Spleen (tissue), 11 donors: Measurements from ENCODE around the gene AGFG2. TPM values are rescaled to one million over a fixed set of nuclear protein-coding genes. Genes with fewer than 3 reads are reported as not detected.
A peak's percentile ranks its signal among the peaks of the same experiment; 100 is the strongest.

Source experiments
- DNase-seq: peaks from one replicate; pipeline ENCODE4 v3.0.0-alpha.2; 2020
- H3K27ac ChIP-seq, 8 donors: fragments of 200-600 bp; sonication (generic) in 7 of 8; 1 replicate in 4 of 8; 2 replicates in 4 of 8; pipeline versions ENCODE4 v1.5.0 to v1.8.0; 2016 to 2021; ENCODE audit warnings: inconsistent platforms in 4 of 8, mild to moderate bottlenecking in 4 of 8, moderate library complexity in 1 of 8
- H3K27me3 ChIP-seq, 7 donors: fragments of 200-600 bp; sonication (generic) in 6 of 7; replicated peaks in 1 of 7; 1 replicate in 4 of 7; 2 replicates in 3 of 7; pipeline versions ENCODE4 v1.5.0 to v1.8.0; 2016 to 2021; ENCODE audit warnings: inconsistent platforms in 3 of 7, mild to moderate bottlenecking in 1 of 7
- H3K36me3 ChIP-seq, 6 donors: fragments of 200-600 bp; sonication (generic) in 5 of 6; 1 replicate in 4 of 6; 2 replicates in 2 of 6; pipeline versions ENCODE4 v1.5.0 to v1.8.0; 2016 to 2021; ENCODE audit warnings: inconsistent platforms in 2 of 6
- H3K4me1 ChIP-seq, 6 donors: fragments of 200-600 bp; sonication (generic) in 5 of 6; 1 replicate in 3 of 6; 2 replicates in 3 of 6; pipeline versions ENCODE4 v1.5.0 to v1.8.0; 2016 to 2021; ENCODE audit warnings: inconsistent platforms in 3 of 6
- H3K4me3 ChIP-seq, 8 donors: fragments of 200-600 bp; sonication (generic) in 7 of 8; 1 replicate in 4 of 8; 2 replicates in 4 of 8; pipeline versions ENCODE4 v1.5.0 to v1.8.0; 2016 to 2021; ENCODE audit warnings: inconsistent platforms in 4 of 8, mild to moderate bottlenecking in 4 of 8, moderate library complexity in 2 of 8
- H3K9me3 ChIP-seq, 8 donors: fragments of 200-600 bp; sonication (generic) in 7 of 8; 1 replicate in 4 of 8; 2 replicates in 4 of 8; pipeline versions ENCODE4 v1.5.0 to v1.8.0; 2016 to 2021; ENCODE audit warnings: inconsistent platforms in 4 of 8
- POLR2A ChIP-seq, 3 donors: fragments of 450-650 bp; IDR thresholded peaks; one replicate each; pipeline ENCODE4 v1.5.1; 2017; ENCODE audit warnings: antibody characterized with exemption in 3 of 3, mild to moderate bottlenecking in 1 of 3
- POLR2AphosphoS5 ChIP-seq, 3 donors: sonication (generic); formaldehyde crosslinking; IDR thresholded peaks; one replicate each; pipeline ENCODE4 v1.5.1; 2017; ENCODE audit warnings: antibody characterized with exemption in 3 of 3
- WGBS, 5 donors: extraction: QIAGEN DNeasy Blood & Tissue Kit in 3 of 5; methylation state at CpG; one replicate each; pipeline versions ENCODE4 v1.1.5 to v1.1.7; 2013 to 2018; 5-methylcytosine and 5-hydroxymethylcytosine counted together
- intact Hi-C: fragments of 100-400 bp; cut with DNase I; formaldehyde crosslinking; loops from one replicate; pipeline ENCODE4 v1.15.0; 2023; ENCODE audit warnings: low total_unique reads
- polyA plus RNA-seq, 3 donors: library from polyadenylated mRNA; stranded (reverse); fragments of 200-250 nt; gene quantifications; one replicate each; pipeline ENCODE4 v1.2.1, GENCODE V29; 2013
- total RNA-seq, 7 donors: library from RNA; depleted of rRNA in 3 of 7; stranded (reverse); fragments of >200 nt in 3 of 7; fragmentation: NEBNext Ultra II Directional in 4 of 7; extraction: Animal tissue kit (Norgen Biotek cat#: 25700) in 4 of 7; gene quantifications; one replicate each; pipeline versions ENCODE4 v1.1.0 to v1.2.1, GENCODE V29; 2016 to 2021
- TF ChIP-seq, protein P1 (sequence below), 11 experiments: fragments of 200-600 bp in 7 of 11; fragments of 450-650 bp in 4 of 11; sonication (generic) in 4 of 11; IDR thresholded peaks in 8 of 11; conservative IDR thresholded peaks in 3 of 11; 1 replicate in 7 of 11; 2 replicates in 4 of 11; pipeline versions ENCODE4 v1.4.0 to v1.8.0; 2016 to 2021; ENCODE audit warnings: antibody characterized with exemption in 11 of 11, inconsistent platforms in 4 of 11, mild to moderate bottlenecking in 1 of 11
- donor health status: healthy with polysubstance abuse.
- donor health status: DM: no; HTN: no; CAD: no; lungs with moderate emphysema.
- donor health status: DM: no; HTN: no; CAD: no.
- donor health status: Bipolar disorder and iron deficiency.
- donor health status: healthy.
- donor health status: DM: no; HTN: no; CAD: no.
- donor health status: DM: yes; HTN: yes; CAD: no.

The AGFG2 gene
- total and polyA plus RNA-seq, 10 donors, result 14.2 to 110 (median 51.4) TPM

DNA sequence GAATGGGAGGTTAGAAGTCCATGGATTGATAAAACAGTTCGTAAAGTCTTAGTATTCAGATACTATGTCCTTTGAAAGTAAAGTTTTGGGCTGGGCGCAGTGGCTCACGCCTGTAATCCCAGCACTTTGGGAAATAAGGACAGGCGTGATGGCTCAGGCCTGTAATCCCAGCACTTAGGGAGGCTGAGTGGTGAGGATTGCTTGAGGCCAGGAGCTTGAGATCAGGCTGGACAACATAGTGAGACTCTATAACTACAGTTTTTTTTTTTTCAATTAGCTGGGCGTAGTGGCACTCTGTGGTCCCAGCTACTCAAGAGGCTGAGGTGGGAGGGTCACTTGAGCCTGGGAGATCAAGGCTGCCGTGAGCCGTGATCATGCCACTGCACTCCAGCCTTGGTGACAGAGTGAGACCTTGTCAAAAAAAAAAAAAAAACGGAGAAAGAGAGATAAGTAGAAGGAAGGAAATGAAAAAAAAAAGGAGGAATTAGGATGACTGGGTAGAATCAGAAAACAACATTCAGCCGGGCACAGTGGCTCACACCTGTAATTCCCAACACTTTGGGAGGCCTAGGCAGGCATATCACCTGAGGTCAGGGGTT is 25.7 kb upstream of the AGFG2 start:
- Histone ChIP-seq H3K36me3 (no peaks in the 10 kb centered on the region), H3K4me1 (peaks cover 0 to 25% (median 21%) of the 10 kb centered on the region in 6 donors), H3K27me3 (no peaks in the 10 kb centered on the region), H3K9me3 (no peaks in the 10 kb centered on the region), H3K4me3 (no peak overlapping the region), H3K27ac (no peak overlapping the region)
- TF ChIP-seq, protein P1, sequence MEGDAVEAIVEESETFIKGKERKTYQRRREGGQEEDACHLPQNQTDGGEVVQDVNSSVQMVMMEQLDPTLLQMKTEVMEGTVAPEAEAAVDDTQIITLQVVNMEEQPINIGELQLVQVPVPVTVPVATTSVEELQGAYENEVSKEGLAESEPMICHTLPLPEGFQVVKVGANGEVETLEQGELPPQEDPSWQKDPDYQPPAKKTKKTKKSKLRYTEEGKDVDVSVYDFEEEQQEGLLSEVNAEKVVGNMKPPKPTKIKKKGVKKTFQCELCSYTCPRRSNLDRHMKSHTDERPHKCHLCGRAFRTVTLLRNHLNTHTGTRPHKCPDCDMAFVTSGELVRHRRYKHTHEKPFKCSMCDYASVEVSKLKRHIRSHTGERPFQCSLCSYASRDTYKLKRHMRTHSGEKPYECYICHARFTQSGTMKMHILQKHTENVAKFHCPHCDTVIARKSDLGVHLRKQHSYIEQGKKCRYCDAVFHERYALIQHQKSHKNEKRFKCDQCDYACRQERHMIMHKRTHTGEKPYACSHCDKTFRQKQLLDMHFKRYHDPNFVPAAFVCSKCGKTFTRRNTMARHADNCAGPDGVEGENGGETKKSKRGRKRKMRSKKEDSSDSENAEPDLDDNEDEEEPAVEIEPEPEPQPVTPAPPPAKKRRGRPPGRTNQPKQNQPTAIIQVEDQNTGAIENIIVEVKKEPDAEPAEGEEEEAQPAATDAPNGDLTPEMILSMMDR (IDR thresholded peaks at IDR 0.05 in 8 of 11, conservative IDR thresholded peaks at IDR 0.05 in 3 of 11), result no peak
- TF ChIP-seq POLR2A (IDR thresholded peaks at IDR 0.05) (no peak), POLR2AphosphoS5 (IDR thresholded peaks at IDR 0.05) (no peak)
- no peak for DNase-seq
- intact Hi-C loops, result no loop called here
- WGBS, 5 donors, result 67 to 78% (median 72%) methylated on average over 9 of the region's 9 CpGs

DNA sequence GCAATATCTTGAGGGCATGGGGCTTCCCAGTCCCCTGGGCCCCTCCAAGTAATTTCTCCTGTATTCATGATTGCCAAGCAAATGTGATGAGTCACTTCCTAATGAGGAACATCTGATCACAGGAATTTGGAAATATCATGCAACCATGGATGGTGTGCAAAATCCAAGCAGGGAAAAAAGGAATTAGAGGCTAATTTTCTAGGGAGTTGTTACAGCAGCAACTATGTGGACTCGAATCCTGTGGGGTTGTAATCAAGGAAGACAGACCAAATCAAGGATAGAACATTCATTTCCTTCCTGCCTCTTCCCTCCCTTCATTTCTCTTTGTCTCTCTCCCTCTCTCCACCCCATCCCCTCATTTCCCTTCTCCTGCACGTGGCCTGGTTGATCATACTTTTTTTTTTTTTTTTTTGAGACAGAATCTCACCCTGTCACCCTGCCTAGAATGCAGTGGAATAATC is 23.9 kb upstream of the AGFG2 start:
- Histone ChIP-seq H3K4me1 (peaks cover 0 to 25% (median 21%) of the 10 kb centered on the region in 6 donors), H3K36me3 (no peaks in the 10 kb centered on the region), H3K9me3 (no peaks in the 10 kb centered on the region), H3K27me3 (no peaks in the 10 kb centered on the region), H3K27ac (peak overlapping the region in 3 of 8 donors; percentile 14 to 65 (median 23)), H3K4me3 (no peak overlapping the region)
- TF ChIP-seq POLR2A (IDR thresholded peaks at IDR 0.05) (no peak), POLR2AphosphoS5 (IDR thresholded peaks at IDR 0.05) (no peak)
- TF ChIP-seq, protein P1 (IDR thresholded peaks at IDR 0.05 in 8 of 11, conservative IDR thresholded peaks at IDR 0.05 in 3 of 11), result no peak
- DNase-seq, result no peak
- intact Hi-C loops, result no loop called here
- 20 to 43% (median 28%) methylated on average over 2 of the region's 2 CpGs for whole genome bisulfite sequencing, 5 donors

DNA sequence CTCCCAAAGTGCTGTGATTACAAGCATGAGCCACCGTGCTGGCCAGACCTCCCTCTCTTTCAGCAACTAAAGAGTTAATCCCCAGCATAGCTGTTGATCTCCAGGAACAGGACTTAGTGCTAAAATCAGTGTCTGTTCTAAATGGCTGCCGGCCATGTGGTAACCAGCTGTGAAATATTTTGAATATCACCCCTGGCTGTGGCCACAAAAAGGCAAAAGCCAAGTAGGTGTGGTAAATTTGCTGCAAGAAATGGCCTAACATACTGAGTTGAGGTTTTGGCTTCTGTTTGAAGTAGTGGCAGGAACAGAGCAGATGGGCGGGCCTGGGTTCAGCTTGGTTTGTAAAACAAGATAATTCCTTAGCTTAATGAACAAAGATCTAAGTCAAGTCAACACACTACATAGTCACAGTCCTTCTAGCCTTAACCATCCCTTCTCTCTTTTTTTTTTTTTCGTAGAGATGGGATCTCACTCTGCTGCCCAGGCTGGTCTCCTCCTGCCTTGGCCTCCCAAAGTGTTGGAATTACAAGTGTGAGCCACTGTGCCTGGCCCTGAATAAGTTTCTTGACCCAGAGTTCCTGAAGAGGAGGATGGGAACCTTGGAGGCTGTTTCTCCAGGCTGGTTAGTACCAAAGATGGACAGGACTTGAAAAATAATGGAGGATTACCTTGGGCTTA is 22.7 kb upstream of the AGFG2 start:
- no peak for DNase-seq
- H3K27me3 ChIP-seq, result no peaks in the 10 kb centered on the region
- peaks cover 0 to 25% (median 21%) of the 10 kb centered on the region in 6 donors for H3K4me1 ChIP-seq
- H3K36me3 ChIP-seq, result no peaks in the 10 kb centered on the region
- peak overlapping the region in 3 of 8 donors; percentile 0 to 65 (median 34) for H3K27ac ChIP-seq
- intact Hi-C loops, result no loop called here
- no peak overlapping the region for H3K4me3 ChIP-seq
- TF ChIP-seq POLR2A (IDR thresholded peaks at IDR 0.05) (no peak), POLR2AphosphoS5 (IDR thresholded peaks at IDR 0.05) (peak in 1 of 3 donors; percentile 17)
- TF ChIP-seq, protein P1 (IDR thresholded peaks at IDR 0.05 in 8 of 11, conservative IDR thresholded peaks at IDR 0.05 in 3 of 11), result no peak
- H3K9me3 ChIP-seq, result no peaks in the 10 kb centered on the region
- 48 to 57% (median 49%) methylated on average over 4 of the region's 4 CpGs for WGBS, 5 donors

DNA sequence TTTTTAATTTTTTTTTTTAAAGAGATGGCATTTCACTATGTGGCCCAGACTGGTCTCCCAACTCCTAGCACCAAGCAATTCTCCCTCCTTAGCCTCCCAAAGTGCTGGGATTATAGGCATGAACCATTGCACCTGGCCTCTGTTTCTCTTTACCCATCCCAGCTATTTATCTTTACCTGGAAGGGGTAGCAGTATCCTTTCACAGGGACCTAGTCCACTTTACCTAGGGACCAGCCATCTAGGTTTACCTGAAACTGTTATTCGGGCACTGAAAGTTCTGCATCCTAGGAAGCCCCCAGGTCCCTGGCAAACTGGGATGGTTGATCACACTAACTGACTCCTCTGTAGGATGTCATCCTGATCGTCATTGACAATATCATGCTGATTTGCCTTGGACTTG is 21.7 kb upstream of the AGFG2 start:
- intact Hi-C loops, result no loop called here
- no peak for DNase-seq
- Histone ChIP-seq H3K4me1 (peaks cover 0 to 25% (median 21%) of the 10 kb centered on the region in 6 donors), H3K9me3 (no peaks in the 10 kb centered on the region), H3K27me3 (no peaks in the 10 kb centered on the region), H3K27ac (no peak overlapping the region), H3K36me3 (no peaks in the 10 kb centered on the region), H3K4me3 (no peak overlapping the region)
- 73 to 100% (median 85%) methylated on average over 2 of the region's 2 CpGs for WGBS, 5 donors
- TF ChIP-seq, protein P1 (IDR thresholded peaks at IDR 0.05 in 8 of 11, conservative IDR thresholded peaks at IDR 0.05 in 3 of 11), result no peak
- TF ChIP-seq POLR2AphosphoS5 (IDR thresholded peaks at IDR 0.05) (no peak), POLR2A (IDR thresholded peaks at IDR 0.05) (no peak)
